ENCODE measurements around the gene TMOD1. TPM values are rescaled to one million over a fixed set of nuclear protein-coding genes. Genes with fewer than 3 reads are reported as not detected.

TMOD1 gene
- total and polyA plus RNA-seq, 2 experiments from 2014 or later: 0.34 to 1.3 TPM

GRCh38 chr9:97506787-97507186 is 5.3 kb downstream of the TMOD1 start:
- no peak overlapping the region for H3K4me2 ChIP-seq (ENCODE audit: unreplicated experiment)
- 38 to 48% methylated on average over 1 of the region's 1 CpG for WGBS, 2 experiments (ENCODE audit: low coverage in 1 of 2, low lambda C conversion rate in 2 of 2, missing lambda C conversion rate in 2 of 2)

GRCh38 chr9:97507428-97507984 is 6.0 kb downstream of the TMOD1 start:
- Histone ChIP-seq H3K36me3 (ENCODE audit: low read depth) (no peaks in the 10 kb centered on the region), H3K27me3 (replicated peaks; ENCODE audit: insufficient read depth) (peaks cover 25% of the 10 kb centered on the region), H3K4me2 (ENCODE audit: unreplicated experiment) (no peak overlapping the region), H2AFZ (no peak overlapping the region), H3K4me3 (no peak overlapping the region), H4K20me1 (ENCODE audit: insufficient read depth) (no peaks in the 10 kb centered on the region), H3K4me1 (ENCODE audit: insufficient read depth) (no peaks in the 10 kb centered on the region), H3K9ac (no peak overlapping the region), H3K9me2 (ENCODE audit: insufficient read depth) (no peaks in the 10 kb centered on the region), H3F3A (ENCODE audit: insufficient read depth) (no peaks in the 10 kb centered on the region), H3K79me2 (ENCODE audit: insufficient read depth) (no peaks in the 10 kb centered on the region), H3K9me3 (ENCODE audit: low read depth) (no peaks in the 10 kb centered on the region), H3K27ac (no peak overlapping the region)
- no peak for DNase-seq
- TF ChIP-seq EZH2phosphoT487 (IDR thresholded peaks at IDR 0.05; ENCODE audit: insufficient read depth, low read depth) (no peak), EZH2 (IDR thresholded peaks at IDR 0.05; ENCODE audit: insufficient read depth, poor library complexity, severe bottlenecking) (no peak)
- in situ Hi-C loops (cut with MboI): no loop called here
- WGBS, 2 experiments (ENCODE audit: low coverage in 1 of 2, low lambda C conversion rate in 2 of 2, missing lambda C conversion rate in 2 of 2): 85 to 87% methylated on average over 5 of the region's 5 CpGs

More at GRCh38 chr9:97506787-97507186, 5.3 kb downstream of the TMOD1 start:
- Histone ChIP-seq H3F3A (ENCODE audit: insufficient read depth) (no peaks in the 10 kb centered on the region), H3K27me3 (replicated peaks; ENCODE audit: insufficient read depth) (peaks cover 31% of the 10 kb centered on the region), H3K4me1 (ENCODE audit: insufficient read depth) (no peaks in the 10 kb centered on the region), H4K20me1 (ENCODE audit: insufficient read depth) (no peaks in the 10 kb centered on the region), H3K79me2 (ENCODE audit: insufficient read depth) (no peaks in the 10 kb centered on the region), H3K4me3 (no peak overlapping the region), H3K9me3 (ENCODE audit: low read depth) (no peaks in the 10 kb centered on the region), H3K27ac (no peak overlapping the region), H3K36me3 (ENCODE audit: low read depth) (no peaks in the 10 kb centered on the region), H2AFZ (no peak overlapping the region), H3K9ac (no peak overlapping the region), H3K9me2 (ENCODE audit: insufficient read depth) (no peaks in the 10 kb centered on the region)
- TF ChIP-seq EZH2 (IDR thresholded peaks at IDR 0.05; ENCODE audit: insufficient read depth, poor library complexity, severe bottlenecking): no peak
- TF ChIP-seq EZH2phosphoT487 (IDR thresholded peaks at IDR 0.05; ENCODE audit: insufficient read depth, low read depth): no peak
- DNase-seq: no peak
- in situ Hi-C loops (cut with MboI): no loop called here

- WGBS, 2 experiments (ENCODE audit: low coverage in 1 of 2, low lambda C conversion rate in 2 of 2, missing lambda C conversion rate in 2 of 2): 40 to 41% methylated on average over 4 of the region's 4 CpGs
- H3K9me2 ChIP-seq (ENCODE audit: insufficient read depth): no peaks in the 10 kb centered on the region
These were observed 7.4 kb downstream of the TMOD1 start for GRCh38 chr9:97508852-97509251.

GRCh38 chr9:97510797-97511654 is 9.6 kb downstream of the TMOD1 start:
- H3K27ac ChIP-seq: no peak overlapping the region
- no peaks in the 10 kb centered on the region for H3K36me3 ChIP-seq (ENCODE audit: low read depth)
- no peaks in the 10 kb centered on the region for H3K79me2 ChIP-seq (ENCODE audit: insufficient read depth)
- no peaks in the 10 kb centered on the region for H3K4me1 ChIP-seq (ENCODE audit: insufficient read depth)
- in situ Hi-C loops (cut with MboI): no loop called here
- no peak overlapping the region for H3K9ac ChIP-seq
- no peak overlapping the region for H3K4me3 ChIP-seq
- WGBS, 2 experiments (ENCODE audit: low coverage in 1 of 2, low lambda C conversion rate in 2 of 2, missing lambda C conversion rate in 2 of 2): 58 to 62% methylated on average over 10 of the region's 10 CpGs
- no peaks in the 10 kb centered on the region for H3F3A ChIP-seq (ENCODE audit: insufficient read depth)
- peaks cover 16% of the 10 kb centered on the region for H3K27me3 ChIP-seq (replicated peaks; ENCODE audit: insufficient read depth)
- no peaks in the 10 kb centered on the region for H3K9me3 ChIP-seq (ENCODE audit: low read depth)
- no peaks in the 10 kb centered on the region for H4K20me1 ChIP-seq (ENCODE audit: insufficient read depth)
- no peaks in the 10 kb centered on the region for H3K9me2 ChIP-seq (ENCODE audit: insufficient read depth)
- H3K4me2 ChIP-seq (ENCODE audit: unreplicated experiment): no peak overlapping the region
- TF ChIP-seq EZH2 (IDR thresholded peaks at IDR 0.05; ENCODE audit: insufficient read depth, poor library complexity, severe bottlenecking) (no peak), EZH2phosphoT487 (IDR thresholded peaks at IDR 0.05; ENCODE audit: insufficient read depth, low read depth) (no peak)
- H2AFZ ChIP-seq: no peak overlapping the region
- DNase-seq: peak; percentile 57

More at GRCh38 chr9:97508852-97509251, 7.4 kb downstream of the TMOD1 start:
- in situ Hi-C loops (cut with MboI): no loop called here
- no peak overlapping the region for H3K27ac ChIP-seq
- no peaks in the 10 kb centered on the region for H3K79me2 ChIP-seq (ENCODE audit: insufficient read depth)
- H3K36me3 ChIP-seq (ENCODE audit: low read depth): no peaks in the 10 kb centered on the region
- no peak overlapping the region for H3K9ac ChIP-seq
- H3F3A ChIP-seq (ENCODE audit: insufficient read depth): no peaks in the 10 kb centered on the region
- no peak for DNase-seq
- TF ChIP-seq EZH2phosphoT487 (IDR thresholded peaks at IDR 0.05; ENCODE audit: insufficient read depth, low read depth) (no peak), EZH2 (IDR thresholded peaks at IDR 0.05; ENCODE audit: insufficient read depth, poor library complexity, severe bottlenecking) (no peak)
- H3K4me3 ChIP-seq: no peak overlapping the region
- H3K9me3 ChIP-seq (ENCODE audit: low read depth): no peaks in the 10 kb centered on the region
- H3K27me3 ChIP-seq (replicated peaks; ENCODE audit: insufficient read depth): peaks cover 11% of the 10 kb centered on the region
- no peak overlapping the region for H2AFZ ChIP-seq
- H3K4me1 ChIP-seq (ENCODE audit: insufficient read depth): no peaks in the 10 kb centered on the region
- H3K4me2 ChIP-seq (ENCODE audit: unreplicated experiment): no peak overlapping the region
- no peaks in the 10 kb centered on the region for H4K20me1 ChIP-seq (ENCODE audit: insufficient read depth)
